ENCODE data around the gene ZNF726.
"Not testable (repeated sequence)": the region's sequence is repeated elsewhere in the genome, so short reads cannot be mapped to it uniquely, and the experiment has no call there.

ZNF726 gene

GRCh38 chr19:23949611-23950010 lies 34.9 kb downstream of the ZNF726 start:
- no peak for DNase-seq

GRCh38 chr19:23956051-23956450 lies 41.4 kb downstream of the ZNF726 start:
- DNase-seq = no peak

GRCh38 chr19:23957660-23958281 lies 43.1 kb downstream of the ZNF726 start:
- DNase-seq = no peak

GRCh38 chr19:23963396-23963795 lies 48.7 kb downstream of the ZNF726 start:
- DNase-seq = not testable (repeated sequence)

- not testable (repeated sequence) for DNase-seq
Observed at GRCh38 chr19:23963881-23964280, 49.2 kb downstream of the ZNF726 start.

- not testable (repeated sequence) for DNase-seq
Observed at GRCh38 chr19:23964334-23964733, 49.6 kb downstream of the ZNF726 start.

GRCh38 chr19:23969630-23970029 lies 54.9 kb downstream of the ZNF726 start:
- DNase-seq = no peak

GRCh38 chr19:23971598-23971997 lies 56.9 kb downstream of the ZNF726 start:
- DNase-seq = no peak

- no peak for DNase-seq
Observed at GRCh38 chr19:23972161-23972560, 57.5 kb downstream of the ZNF726 start.

GRCh38 chr19:23974941-23975340 lies 60.3 kb downstream of the ZNF726 start:
- DNase-seq = no peak

GRCh38 chr19:23976631-23977030 lies 61.9 kb downstream of the ZNF726 start:
- DNase-seq = not testable (repeated sequence)

GRCh38 chr19:23977256-23977655 lies 62.6 kb downstream of the ZNF726 start:
- not testable (repeated sequence) for DNase-seq

- no peak for DNase-seq
Observed at GRCh38 chr19:23978068-23978467, 63.4 kb downstream of the ZNF726 start.

GRCh38 chr19:23980805-23981204 lies 66.1 kb downstream of the ZNF726 start:
- DNase-seq = no peak

GRCh38 chr19:23981863-23982262 lies 67.2 kb downstream of the ZNF726 start:
- DNase-seq = no peak

- no peak for DNase-seq
Observed at GRCh38 chr19:23983406-23983805, 68.7 kb downstream of the ZNF726 start.
